Activated naive CD4-positive, alpha-beta T cell treated with anti-CD3 and anti-CD28 coated beads, Interleukin-2, amount 50 U/mL, for 24 hours (primary cell): ENCODE results near the gene PAX5.

Experiments
- H3K27ac Mint-ChIP-seq: one replicate; pipeline ENCODE4 v1.8.0; 2021; ENCODE audit warnings: mild to moderate bottlenecking, mixed read lengths
- H3K27me3 Mint-ChIP-seq: one replicate; pipeline ENCODE4 v1.8.0; 2021; ENCODE audit warnings: mixed read lengths
- H3K36me3 Mint-ChIP-seq: one replicate; pipeline ENCODE4 v1.8.0; 2021; ENCODE audit warnings: mixed read lengths
- H3K4me1 Mint-ChIP-seq: one replicate; pipeline ENCODE4 v1.8.0; 2021; ENCODE audit warnings: mixed read lengths
- H3K4me3 Mint-ChIP-seq: one replicate; pipeline ENCODE4 v1.8.0; 2021; ENCODE audit warnings: mild to moderate bottlenecking, mixed read lengths
- H3K9me3 Mint-ChIP-seq: one replicate; pipeline ENCODE4 v1.8.0; 2021; ENCODE audit warnings: mixed read lengths

Gene PAX5

DNA sequence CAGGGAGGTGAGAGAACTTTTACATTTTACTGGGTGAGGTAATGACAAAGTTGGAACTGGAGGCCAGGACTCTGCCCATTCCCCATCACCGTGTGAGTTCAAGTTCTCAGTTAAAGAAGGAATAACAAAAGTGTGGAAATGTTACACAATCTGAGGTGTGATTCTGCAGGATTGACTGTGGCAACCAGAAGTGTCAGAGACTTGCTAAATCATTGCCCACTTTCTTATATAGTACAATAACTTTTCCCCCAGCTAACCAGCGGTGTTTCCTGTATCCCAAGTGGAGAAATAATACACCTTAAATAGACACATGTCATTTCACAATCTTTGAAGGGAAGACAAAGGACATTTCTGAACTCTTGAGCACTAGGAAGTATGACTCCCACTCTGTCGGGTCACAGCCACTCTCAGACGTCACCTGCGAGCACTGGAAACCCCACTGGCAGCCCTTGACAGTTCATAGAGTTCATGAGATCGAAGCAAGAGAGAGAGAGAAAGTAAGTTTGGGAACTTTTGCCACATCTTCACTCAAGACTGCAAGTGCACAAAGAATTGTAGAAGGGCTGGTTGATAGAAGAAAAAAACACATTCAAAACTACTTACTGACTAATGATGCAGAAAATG, 28.4 kb downstream of the PAX5 start:
- Mint-ChIP-seq H3K4me1 (peaks cover 4% of the 10 kb centered on the region), H3K9me3 (no peaks in the 10 kb centered on the region), H3K27ac (no peak overlapping the region), H3K27me3 (peaks cover 41% of the 10 kb centered on the region), H3K36me3 (no peaks in the 10 kb centered on the region), H3K4me3 (no peak overlapping the region)

DNA sequence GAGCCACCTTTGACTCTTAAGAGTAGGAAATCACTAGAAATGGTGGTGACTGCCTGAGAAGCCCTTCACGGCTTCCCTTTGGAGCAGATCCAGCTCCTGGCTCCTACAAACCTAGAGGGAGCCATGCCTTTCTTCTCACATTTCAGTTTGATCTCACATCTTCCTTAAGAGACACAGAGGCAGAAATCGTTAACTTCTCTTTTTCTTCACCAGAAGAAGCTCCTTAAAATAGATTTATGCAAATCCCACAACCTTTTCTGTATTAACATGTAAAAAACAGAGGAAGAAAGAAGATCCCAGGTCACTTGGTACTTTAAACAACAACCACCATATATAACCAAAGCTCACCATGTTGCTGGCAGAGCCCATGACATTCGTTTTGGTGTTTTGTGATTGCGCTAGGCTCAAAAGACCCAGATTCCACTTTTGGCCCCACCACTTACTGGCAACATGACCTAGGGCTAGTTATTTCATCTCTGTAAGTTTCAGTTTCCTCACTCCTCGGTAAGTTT, 29.6 kb downstream of the PAX5 start:
- Mint-ChIP-seq H3K4me1 (peaks cover 4% of the 10 kb centered on the region), H3K27ac (no peak overlapping the region), H3K27me3 (peaks cover 44% of the 10 kb centered on the region), H3K4me3 (no peak overlapping the region), H3K9me3 (no peaks in the 10 kb centered on the region), H3K36me3 (no peaks in the 10 kb centered on the region)

DNA sequence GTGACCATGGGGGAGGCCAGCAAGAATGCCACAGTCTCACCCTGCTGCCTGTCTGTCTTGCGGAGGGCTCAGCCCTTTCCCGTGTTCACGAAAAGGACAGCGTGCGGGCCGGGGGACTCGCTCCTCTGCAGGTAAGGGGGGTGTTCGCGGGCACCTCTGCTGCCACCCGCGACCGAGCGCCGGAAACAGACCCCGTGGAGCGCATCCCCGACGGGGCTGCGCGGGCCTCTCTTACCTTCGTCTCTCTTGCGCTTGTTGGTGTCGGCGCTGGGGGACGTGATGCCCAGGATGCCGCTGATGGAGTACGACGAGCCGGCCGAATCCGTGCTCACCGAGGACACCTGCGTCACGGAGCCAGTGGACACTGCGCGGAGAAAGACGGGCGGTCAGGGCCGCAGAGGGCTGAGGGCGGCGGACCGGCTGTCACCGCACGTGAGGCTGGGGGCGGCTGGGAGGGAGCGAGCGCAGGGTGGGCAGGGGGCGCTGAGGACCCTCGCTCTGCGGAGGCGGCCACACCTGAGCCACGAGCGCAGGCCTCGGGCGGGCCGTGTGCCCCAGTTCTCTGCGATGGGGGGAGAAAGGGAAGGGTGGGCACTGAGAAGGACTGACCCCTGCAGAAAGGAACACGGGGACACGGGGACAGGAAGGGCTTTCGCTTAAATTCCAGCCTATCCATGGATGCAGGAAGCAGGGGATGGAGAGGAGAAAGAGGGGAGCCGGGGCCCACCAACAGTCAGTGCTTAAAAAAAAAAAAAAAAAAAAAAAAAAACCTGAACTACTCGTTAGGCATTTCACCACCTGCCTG, 31.5 kb downstream of the PAX5 start:
- Mint-ChIP-seq H3K36me3 (no peaks in the 10 kb centered on the region), H3K27me3 (peaks cover 41% of the 10 kb centered on the region), H3K27ac (no peak overlapping the region), H3K4me3 (no peak overlapping the region), H3K4me1 (peaks cover 4% of the 10 kb centered on the region), H3K9me3 (no peaks in the 10 kb centered on the region)

DNA sequence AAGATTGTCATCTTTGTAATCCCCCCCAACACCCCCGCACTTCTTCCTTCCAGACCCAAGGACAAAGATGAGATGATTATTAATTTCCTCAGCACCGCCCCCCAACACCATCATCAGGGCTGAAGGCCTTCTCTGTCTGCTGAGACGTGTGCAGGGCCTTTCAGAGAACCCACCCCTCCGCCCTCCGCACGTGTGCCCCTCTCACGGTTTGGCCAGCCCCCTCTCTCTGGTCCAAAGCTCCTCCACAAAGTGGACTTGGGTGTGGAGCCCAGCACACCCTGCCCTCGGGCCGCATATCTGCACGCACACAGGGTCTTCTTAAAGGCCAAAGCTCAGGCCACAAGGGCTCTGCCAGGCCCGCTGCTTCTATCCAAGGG, 32.0 kb downstream of the PAX5 start:
- H3K27ac Mint-ChIP-seq = no peak overlapping the region
- H3K27me3 Mint-ChIP-seq = peaks cover 38% of the 10 kb centered on the region
- no peaks in the 10 kb centered on the region for H3K9me3 Mint-ChIP-seq
- no peaks in the 10 kb centered on the region for H3K36me3 Mint-ChIP-seq
- no peak overlapping the region for H3K4me3 Mint-ChIP-seq
- H3K4me1 Mint-ChIP-seq = peaks cover 4% of the 10 kb centered on the region

DNA sequence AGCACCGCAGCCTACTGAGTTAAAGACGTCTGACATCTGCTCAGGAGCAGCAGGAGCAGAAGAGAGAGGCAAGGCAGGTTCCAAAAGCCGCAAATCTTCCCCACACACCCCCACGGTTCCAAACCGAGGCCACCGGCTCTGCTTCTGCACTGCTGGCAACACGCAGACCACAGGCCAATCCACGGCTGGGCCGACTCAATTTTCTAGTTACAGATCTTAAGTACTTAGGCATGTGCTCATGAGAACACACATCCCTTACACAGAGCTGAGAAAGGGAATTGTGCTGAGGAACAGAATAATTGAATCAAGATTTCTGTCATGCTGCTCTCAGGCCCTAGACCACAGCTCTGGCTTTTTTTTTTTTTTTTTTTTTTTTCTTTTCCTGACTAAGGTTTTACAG, 32.6 kb downstream of the PAX5 start:
- H3K9me3 Mint-ChIP-seq = no peaks in the 10 kb centered on the region
- H3K4me1 Mint-ChIP-seq = peaks cover 4% of the 10 kb centered on the region
- H3K36me3 Mint-ChIP-seq = no peaks in the 10 kb centered on the region
- peaks cover 38% of the 10 kb centered on the region for H3K27me3 Mint-ChIP-seq
- H3K4me3 Mint-ChIP-seq = no peak overlapping the region
- no peak overlapping the region for H3K27ac Mint-ChIP-seq

DNA sequence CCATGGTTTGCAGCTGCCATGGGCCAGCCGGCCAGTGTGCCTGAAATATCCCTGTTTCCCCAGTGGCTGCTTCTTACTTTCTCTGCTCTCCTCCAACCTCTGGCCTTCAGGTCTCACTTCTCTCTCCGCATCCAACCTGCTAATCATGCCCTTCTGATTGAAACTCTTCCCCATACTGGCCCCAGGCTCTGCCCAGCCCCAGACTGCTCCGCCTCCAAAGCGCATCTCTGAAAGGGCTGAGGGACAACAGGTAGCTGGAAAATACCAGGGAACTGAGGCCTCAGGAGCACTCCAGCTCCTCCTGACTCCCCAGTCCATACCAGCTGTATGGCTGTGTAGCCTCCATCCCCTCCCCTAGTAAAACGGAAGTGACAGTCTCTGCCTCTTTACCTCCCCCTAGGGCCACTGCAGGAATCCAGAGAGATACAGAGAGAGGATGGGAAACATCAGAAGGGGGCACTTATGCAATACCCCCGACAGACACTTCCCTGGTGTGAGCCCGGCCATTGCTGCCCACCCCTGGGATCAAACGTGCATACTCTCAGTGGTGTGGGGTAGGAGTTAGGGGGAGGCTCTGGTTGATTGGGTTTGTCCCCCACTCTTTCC, 34.2 kb downstream of the PAX5 start:
- Mint-ChIP-seq H3K27ac (no peak overlapping the region), H3K4me3 (no peak overlapping the region), H3K4me1 (peaks cover 12% of the 10 kb centered on the region)

DNA sequence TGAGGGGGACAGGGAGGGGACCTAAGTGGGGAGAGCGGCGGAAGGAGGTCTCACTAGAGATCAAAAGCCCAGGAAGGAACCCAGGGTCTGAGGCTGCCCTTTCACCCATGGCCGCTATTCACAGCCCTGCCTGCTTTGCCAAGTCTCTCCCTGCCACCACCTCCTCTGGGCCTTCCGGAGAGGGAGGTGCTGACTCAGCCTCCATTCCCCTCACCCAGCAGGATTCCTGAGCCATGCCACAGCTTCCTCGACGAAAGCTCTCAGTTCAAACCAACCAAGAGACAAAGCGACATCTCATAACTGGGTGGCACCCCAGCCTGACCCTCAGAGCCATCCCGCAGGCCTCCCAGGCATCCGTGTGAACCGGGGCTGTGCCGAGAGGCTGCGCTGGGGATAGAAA, 36.7 kb downstream of the PAX5 start:
- H3K4me3 Mint-ChIP-seq = no peak overlapping the region
- H3K36me3 Mint-ChIP-seq = no peaks in the 10 kb centered on the region
- H3K27ac Mint-ChIP-seq = no peak overlapping the region
- H3K27me3 Mint-ChIP-seq = peaks cover 18% of the 10 kb centered on the region
- peaks cover 9% of the 10 kb centered on the region for H3K4me1 Mint-ChIP-seq
- no peaks in the 10 kb centered on the region for H3K9me3 Mint-ChIP-seq

More for the DNA sequence above, 34.2 kb downstream of the PAX5 start:
- Mint-ChIP-seq H3K27me3 (peaks cover 27% of the 10 kb centered on the region), H3K36me3 (no peaks in the 10 kb centered on the region), H3K9me3 (no peaks in the 10 kb centered on the region)

DNA sequence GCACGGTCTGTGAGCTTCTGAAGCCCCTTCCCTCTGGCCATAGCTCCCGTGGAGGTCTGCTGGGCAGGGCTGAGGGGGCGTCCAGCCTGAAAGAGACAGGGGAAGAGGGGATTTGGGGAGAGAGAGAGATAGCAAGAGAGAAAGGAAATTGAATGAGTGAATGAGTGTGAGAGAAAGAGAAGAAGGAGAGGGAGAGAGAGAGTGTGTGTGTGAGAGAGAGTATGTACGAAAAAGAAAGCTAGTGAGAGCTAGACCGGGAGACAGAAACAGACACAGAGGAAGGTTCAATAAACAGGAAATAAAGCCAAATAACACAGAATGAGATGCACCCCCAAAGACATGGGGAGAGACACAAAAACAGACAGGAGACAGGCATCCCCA, 37.4 kb downstream of the PAX5 start:
- Mint-ChIP-seq H3K9me3 (peaks cover 4% of the 10 kb centered on the region), H3K36me3 (peaks cover 2% of the 10 kb centered on the region), H3K4me3 (no peak overlapping the region), H3K27ac (no peak overlapping the region), H3K27me3 (peaks cover 16% of the 10 kb centered on the region), H3K4me1 (peaks cover 8% of the 10 kb centered on the region)

DNA sequence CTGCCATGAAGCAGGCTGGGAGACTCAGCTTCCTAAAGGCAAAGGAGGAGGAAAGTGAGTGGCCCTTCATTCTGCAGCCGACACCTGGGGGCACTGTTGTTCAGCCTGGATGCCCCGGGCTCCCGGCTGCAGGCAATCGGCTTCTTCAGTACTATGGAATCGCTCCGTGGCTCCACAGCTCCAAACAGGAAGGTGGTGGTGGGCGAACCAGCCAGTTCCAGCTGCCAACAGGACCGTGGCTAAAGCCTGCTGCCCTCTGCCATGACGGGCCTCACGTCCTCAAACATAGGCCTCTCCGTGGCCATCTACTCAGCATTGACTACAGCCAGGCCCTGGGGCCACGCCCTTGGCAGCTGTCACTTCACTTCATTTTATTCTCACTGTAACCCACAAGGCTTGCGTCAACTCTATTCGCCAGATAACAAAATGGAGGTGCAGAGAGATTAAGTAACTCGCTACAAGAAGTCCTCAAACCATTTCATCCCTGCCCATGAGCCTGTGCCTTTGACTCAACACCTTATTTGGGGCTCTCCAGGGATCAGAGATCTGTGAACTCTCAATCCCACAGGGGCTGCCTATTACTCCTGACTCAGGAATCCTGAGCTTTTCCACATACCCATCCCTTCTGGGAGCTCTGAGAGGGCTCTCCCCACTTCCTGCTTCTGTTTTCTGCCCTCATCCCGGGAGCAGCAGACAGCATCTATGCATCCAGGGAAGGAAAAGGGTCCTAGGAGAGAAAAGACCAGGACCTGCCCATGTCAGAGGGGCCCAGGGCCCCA, 38.0 kb downstream of the PAX5 start:
- Mint-ChIP-seq H3K36me3 (peaks cover 4% of the 10 kb centered on the region), H3K4me3 (peak overlapping the region; percentile 70), H3K9me3 (peaks cover 6% of the 10 kb centered on the region), H3K4me1 (peaks cover 8% of the 10 kb centered on the region), H3K27ac (no peak overlapping the region), H3K27me3 (peaks cover 16% of the 10 kb centered on the region)

DNA sequence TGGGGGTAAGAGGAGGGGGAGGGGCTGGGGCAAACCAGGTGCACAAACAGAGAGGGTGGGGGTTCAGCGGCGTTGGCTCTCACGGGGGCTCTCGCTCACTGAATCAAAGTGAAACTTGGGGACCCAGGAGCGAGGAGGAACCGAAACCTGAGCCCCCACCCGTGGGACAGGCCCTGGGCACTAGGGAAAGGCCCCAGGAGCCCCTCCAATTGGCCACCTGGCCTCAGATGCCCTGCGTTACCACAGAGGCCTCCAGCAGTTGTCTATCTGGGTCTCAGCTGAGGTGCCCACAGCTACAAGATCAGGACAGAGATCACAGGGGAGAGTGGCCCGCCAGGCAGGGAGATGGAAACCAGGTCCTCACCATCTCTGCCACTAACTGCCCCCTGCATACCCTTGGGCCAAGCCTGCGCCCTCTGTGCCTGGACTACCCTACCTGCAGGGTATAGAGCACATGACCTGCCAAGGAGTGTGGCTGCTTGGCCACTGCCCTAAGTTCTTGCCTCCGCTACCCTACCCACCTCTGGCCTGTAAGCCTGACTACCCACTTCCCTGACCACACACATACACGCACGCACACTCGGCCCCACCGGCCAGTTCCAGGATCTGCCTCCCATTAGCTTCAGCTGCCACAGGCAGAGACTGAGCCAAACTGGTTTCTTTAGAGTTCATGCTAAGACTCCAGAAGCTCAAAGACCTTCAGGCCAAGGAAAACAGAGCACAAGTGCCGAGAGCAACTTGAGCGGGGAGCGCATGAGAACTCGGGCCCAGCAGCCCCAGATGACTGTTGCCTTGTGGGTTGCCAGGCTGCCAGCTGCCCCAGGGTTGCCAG, 39.9 kb downstream of the PAX5 start:
- Mint-ChIP-seq H3K36me3 (peaks cover 9% of the 10 kb centered on the region), H3K9me3 (peaks cover 11% of the 10 kb centered on the region), H3K27ac (no peak overlapping the region), H3K27me3 (peaks cover 23% of the 10 kb centered on the region), H3K4me1 (peaks cover 8% of the 10 kb centered on the region), H3K4me3 (no peak overlapping the region)

DNA sequence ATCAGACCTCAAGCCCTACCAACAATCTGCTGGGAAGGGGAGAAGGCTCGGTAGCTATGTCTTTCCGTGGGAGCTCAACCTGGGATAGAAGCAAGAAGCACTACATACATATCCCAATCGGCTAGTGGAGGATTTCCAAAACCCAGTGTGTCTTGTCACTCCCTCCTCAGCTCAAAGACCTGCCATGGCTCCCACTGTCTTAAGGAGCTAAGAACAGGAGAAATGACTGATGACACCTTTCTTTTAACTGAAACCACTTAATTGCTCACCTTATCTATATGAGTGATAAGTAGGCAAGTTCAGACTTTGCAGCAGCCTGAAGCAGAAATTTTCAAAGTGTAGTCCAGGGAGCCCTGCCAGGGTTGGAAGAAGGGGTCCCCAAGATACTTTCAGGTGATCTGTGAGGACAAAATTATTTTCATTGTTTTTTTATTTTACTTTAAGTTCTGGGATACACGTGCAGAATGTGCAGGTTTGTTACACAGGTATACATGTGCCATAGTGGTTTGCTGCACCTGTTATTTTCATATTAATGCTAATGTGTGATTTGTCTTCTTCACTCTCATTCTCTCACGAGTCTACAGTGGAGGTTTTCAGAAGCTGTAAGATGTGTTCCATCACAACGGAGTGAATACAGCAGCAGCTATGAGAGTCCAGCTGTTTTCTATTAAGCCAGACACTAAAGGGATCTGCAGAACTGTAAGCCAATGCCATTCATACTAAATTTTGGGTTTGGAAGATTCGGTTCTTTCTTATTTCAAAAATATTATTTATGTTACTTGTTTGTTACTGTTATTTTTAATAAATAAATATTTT, 41.4 kb downstream of the PAX5 start:
- H3K27me3 Mint-ChIP-seq = peaks cover 28% of the 10 kb centered on the region

DNA sequence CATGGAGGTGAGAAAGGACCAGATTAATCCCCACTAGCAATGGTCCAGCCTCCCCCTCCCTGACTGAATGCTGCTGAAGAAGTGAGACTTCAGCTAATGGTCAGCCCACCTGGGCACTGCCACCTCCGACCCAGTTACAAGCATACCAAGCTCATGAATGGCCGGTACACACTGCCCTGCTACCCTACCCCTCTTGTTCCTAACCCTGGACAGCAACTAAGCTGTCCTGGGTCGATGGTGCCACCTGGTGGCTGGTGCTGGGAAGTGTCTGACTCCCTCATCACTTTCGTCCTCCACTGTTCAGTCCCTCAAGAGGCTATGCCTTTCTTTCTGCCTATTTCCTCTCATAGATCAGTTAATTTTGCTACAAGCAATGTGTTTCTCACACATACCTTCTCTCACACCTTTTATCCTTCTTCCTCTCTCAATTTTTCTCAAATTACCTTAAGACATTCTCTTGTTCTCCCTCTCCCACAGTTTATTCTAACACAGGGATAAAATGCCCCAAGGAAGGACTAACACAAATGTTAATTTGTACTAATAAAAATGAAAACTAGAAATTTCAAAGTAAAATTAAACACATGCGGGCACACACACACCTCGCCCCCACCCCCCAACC, 42.4 kb downstream of the PAX5 start:
- Mint-ChIP-seq H3K4me1 (peaks cover 20% of the 10 kb centered on the region), H3K4me3 (no peak overlapping the region)

More for the DNA sequence above, 41.4 kb downstream of the PAX5 start:
- no peak overlapping the region for H3K27ac Mint-ChIP-seq
- H3K9me3 Mint-ChIP-seq = peaks cover 11% of the 10 kb centered on the region
- H3K36me3 Mint-ChIP-seq = peaks cover 9% of the 10 kb centered on the region
- H3K4me3 Mint-ChIP-seq = no peak overlapping the region
- H3K4me1 Mint-ChIP-seq = peaks cover 9% of the 10 kb centered on the region

DNA sequence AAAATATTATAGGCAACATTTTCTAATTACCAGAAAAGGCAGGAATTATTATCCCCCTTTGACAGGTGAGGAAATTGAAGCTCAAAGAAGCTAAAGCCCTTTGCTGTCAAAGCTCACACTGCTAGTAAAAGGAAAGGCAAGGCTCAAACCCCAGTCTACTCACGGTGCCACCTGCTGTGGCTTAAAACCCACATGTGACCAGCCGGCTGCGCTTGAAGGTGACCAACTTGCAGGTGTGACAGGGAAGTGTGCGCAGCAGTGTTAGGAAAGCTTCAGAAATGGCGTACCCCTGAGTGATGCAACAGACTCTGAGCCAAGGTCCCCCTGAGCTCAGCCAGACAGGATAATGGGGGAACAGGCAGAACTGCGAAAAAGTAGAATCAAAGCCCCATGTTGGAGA, 45.2 kb downstream of the PAX5 start:
- Mint-ChIP-seq H3K9me3 (peaks cover 11% of the 10 kb centered on the region), H3K4me1 (peaks cover 20% of the 10 kb centered on the region), H3K4me3 (no peak overlapping the region), H3K27me3 (peaks cover 49% of the 10 kb centered on the region), H3K27ac (no peak overlapping the region), H3K36me3 (peaks cover 9% of the 10 kb centered on the region)

More for the DNA sequence above, 42.4 kb downstream of the PAX5 start:
- Mint-ChIP-seq H3K27ac (no peak overlapping the region), H3K36me3 (peaks cover 9% of the 10 kb centered on the region), H3K9me3 (peaks cover 11% of the 10 kb centered on the region), H3K27me3 (peaks cover 38% of the 10 kb centered on the region)

DNA sequence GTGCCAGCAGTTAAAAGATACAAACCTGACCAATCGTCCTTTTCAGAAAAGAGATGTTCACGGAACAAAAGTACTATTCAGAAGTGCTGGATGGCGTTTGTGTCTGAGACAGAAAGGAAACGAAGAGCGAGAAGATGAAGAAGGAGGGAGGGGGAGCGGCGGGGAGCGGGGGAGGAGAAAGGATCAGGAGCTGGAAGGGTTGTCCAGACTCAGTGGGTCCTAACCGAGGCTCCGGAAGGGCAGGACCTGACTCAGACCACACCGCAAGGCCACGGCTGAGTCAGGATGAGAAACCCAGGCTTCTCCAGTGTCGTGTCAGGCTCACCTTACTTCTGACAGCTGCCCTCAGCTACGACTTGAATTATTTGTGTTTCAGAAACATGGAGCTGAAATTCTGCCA, 46.2 kb downstream of the PAX5 start:
- H3K9me3 Mint-ChIP-seq = peaks cover 11% of the 10 kb centered on the region
- no peak overlapping the region for H3K27ac Mint-ChIP-seq
- H3K36me3 Mint-ChIP-seq = peaks cover 9% of the 10 kb centered on the region
- H3K4me3 Mint-ChIP-seq = no peak overlapping the region
- H3K4me1 Mint-ChIP-seq = peaks cover 20% of the 10 kb centered on the region
- peaks cover 54% of the 10 kb centered on the region for H3K27me3 Mint-ChIP-seq
